ENCODE data around the gene MLLT3. TPM values are rescaled to one million over a fixed set of nuclear protein-coding genes. Genes with fewer than 3 reads are reported as not detected.

Gene MLLT3
- total RNA-seq, 2 experiments from 2014 or later, result 59.1 to 60.8 TPM

DNA sequence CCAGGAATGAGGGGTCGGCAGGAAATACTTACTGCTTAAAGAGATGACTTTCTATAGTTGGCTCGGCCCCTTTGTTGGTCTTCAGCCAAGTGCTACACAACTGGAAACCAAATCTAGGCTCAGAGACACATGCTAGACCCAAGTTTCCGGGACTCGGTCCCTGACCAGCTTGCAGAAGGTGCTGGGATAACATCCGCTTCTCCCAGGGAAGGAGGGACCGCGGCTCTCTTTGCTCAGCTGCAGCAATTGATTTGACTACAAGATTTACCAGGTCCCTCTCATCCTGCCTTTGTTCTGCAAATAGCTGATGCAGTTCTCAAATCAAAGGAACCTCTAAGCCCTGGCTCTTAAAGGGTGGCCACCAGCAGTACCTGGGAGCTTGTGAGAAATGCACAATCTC, 314.7 kb downstream of the MLLT3 start:
- Mint-ChIP-seq H3K4me1 (ENCODE audit: low read depth) (peaks cover 3% of the 10 kb centered on the region), H3K36me3 (ENCODE audit: low read depth) (no peaks in the 10 kb centered on the region), H3K27me3 (no peaks in the 10 kb centered on the region), H3K27ac (no peak overlapping the region), H3K9me3 (no peaks in the 10 kb centered on the region), H3K4me3 (no peak overlapping the region)
- CTCF ChIA-PET, result no interaction called here
- DNase-seq (no peak), ATAC-seq (no peak)
- intact Hi-C loops (cut with micrococcal nuclease), result no loop called here
- POLR2A ChIA-PET, result interaction anchor here (0.7 kb wide), 1 partner anchor 9 kb away, joined by 3 read pairs; no protein-coding TSS in a partner anchor
- TF ChIP-seq, protein P1, sequence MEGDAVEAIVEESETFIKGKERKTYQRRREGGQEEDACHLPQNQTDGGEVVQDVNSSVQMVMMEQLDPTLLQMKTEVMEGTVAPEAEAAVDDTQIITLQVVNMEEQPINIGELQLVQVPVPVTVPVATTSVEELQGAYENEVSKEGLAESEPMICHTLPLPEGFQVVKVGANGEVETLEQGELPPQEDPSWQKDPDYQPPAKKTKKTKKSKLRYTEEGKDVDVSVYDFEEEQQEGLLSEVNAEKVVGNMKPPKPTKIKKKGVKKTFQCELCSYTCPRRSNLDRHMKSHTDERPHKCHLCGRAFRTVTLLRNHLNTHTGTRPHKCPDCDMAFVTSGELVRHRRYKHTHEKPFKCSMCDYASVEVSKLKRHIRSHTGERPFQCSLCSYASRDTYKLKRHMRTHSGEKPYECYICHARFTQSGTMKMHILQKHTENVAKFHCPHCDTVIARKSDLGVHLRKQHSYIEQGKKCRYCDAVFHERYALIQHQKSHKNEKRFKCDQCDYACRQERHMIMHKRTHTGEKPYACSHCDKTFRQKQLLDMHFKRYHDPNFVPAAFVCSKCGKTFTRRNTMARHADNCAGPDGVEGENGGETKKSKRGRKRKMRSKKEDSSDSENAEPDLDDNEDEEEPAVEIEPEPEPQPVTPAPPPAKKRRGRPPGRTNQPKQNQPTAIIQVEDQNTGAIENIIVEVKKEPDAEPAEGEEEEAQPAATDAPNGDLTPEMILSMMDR (IDR thresholded peaks at IDR 0.05), result no peak

DNA sequence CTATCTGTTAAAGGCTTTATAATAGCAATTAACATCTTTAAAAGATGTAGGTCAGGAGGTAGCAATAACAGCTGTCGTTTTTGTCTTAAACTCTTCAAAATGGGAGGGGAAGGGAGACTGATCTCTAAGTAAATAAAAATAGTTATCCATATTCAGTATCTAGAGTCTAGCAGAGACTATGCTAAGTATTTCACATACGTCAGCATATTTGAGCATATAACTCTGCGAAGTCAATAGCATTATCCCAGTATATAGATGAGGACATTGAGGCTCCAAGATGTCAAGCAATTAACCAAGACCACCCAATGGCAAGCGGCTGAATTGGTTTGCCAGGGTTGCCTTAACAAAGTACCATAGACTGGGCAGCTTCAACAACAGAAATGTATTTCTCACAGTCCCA, 316.8 kb downstream of the MLLT3 start:
- no peak overlapping the region for H3K27ac Mint-ChIP-seq
- H3K9me3 Mint-ChIP-seq, result no peaks in the 10 kb centered on the region
- H3K4me3 Mint-ChIP-seq, result no peak overlapping the region
- DNase-seq, result no peak
- ATAC-seq, result no peak
- peaks cover 9% of the 10 kb centered on the region for H3K4me1 Mint-ChIP-seq (ENCODE audit: low read depth)
- intact Hi-C loops (cut with micrococcal nuclease), result no loop called here
- no peaks in the 10 kb centered on the region for H3K36me3 Mint-ChIP-seq (ENCODE audit: low read depth)
- ChIA-PET POLR2A (interaction anchor here (0.6 kb wide), 1 partner anchor 325 kb away, joined by 4 read pairs; no protein-coding TSS in a partner anchor), CTCF (no interaction called here)
- TF ChIP-seq, protein P1 (IDR thresholded peaks at IDR 0.05), result no peak
- no peaks in the 10 kb centered on the region for H3K27me3 Mint-ChIP-seq

DNA sequence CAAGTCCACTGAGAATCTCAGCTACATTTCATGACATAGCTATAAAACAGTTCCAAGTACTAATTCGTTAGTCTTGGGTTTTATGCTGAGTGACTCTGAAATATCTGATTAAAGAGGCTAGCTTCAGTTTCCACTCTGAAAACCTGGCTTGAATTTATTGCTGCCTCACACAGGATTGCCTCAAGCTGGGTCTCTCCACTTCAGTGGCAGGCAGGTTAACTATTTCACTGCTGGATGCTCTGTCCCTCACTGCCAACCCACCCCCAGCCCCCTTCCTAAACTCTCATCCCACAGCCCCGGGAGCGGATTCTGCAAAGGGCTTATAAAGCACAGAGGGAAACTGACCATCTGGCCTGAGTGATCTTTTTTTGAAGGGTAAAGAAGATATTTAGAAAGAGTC, 318.3 kb downstream of the MLLT3 start:
- no peaks in the 10 kb centered on the region for H3K27me3 Mint-ChIP-seq

DNA sequence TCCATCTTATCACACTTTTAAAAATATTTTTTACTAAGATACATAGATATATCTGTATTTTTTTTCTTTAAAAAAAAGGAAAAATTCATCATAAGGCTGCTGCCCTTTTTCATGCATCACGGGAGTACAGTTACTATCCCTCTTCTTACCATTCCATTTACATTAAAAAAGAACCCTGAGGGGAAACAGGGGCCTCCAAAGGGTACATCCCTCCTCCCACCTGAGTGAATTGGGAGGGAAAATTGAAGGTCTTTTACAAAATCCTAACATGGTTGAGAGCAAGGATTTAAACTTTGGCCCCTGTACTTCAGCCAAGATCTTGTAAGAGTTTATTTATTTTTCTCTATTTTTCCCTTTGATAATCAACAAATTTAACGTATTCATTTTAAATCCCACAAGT, 319.2 kb downstream of the MLLT3 start:
- Mint-ChIP-seq H3K4me3 (no peak overlapping the region), H3K36me3 (ENCODE audit: low read depth) (no peaks in the 10 kb centered on the region), H3K27ac (no peak overlapping the region), H3K4me1 (ENCODE audit: low read depth) (peaks cover 14% of the 10 kb centered on the region), H3K27me3 (no peaks in the 10 kb centered on the region), H3K9me3 (no peaks in the 10 kb centered on the region)
- TF ChIP-seq, protein P1 (IDR thresholded peaks at IDR 0.05), result no peak
- intact Hi-C loops (cut with micrococcal nuclease), result no loop called here
- no peak for ATAC-seq
- DNase-seq, result no peak
- ChIA-PET CTCF (no interaction called here), POLR2A (no interaction called here)

More for the DNA sequence above, 318.3 kb downstream of the MLLT3 start:
- ATAC-seq (no peak), DNase-seq (no peak)
- ChIA-PET CTCF (interaction anchor here (0.8 to 1.1 kb wide), 2 partner anchors 349 to 376 kb away, joined by 3 read pairs; no protein-coding TSS in a partner anchor), POLR2A (no interaction called here)
- peaks cover 14% of the 10 kb centered on the region for H3K4me1 Mint-ChIP-seq (ENCODE audit: low read depth)
- no peak overlapping the region for H3K27ac Mint-ChIP-seq
- H3K4me3 Mint-ChIP-seq, result no peak overlapping the region
- no peaks in the 10 kb centered on the region for H3K9me3 Mint-ChIP-seq
- intact Hi-C loops (cut with micrococcal nuclease), result no loop called here
- TF ChIP-seq, protein P1 (IDR thresholded peaks at IDR 0.05), result no peak
- no peaks in the 10 kb centered on the region for H3K36me3 Mint-ChIP-seq (ENCODE audit: low read depth)

DNA sequence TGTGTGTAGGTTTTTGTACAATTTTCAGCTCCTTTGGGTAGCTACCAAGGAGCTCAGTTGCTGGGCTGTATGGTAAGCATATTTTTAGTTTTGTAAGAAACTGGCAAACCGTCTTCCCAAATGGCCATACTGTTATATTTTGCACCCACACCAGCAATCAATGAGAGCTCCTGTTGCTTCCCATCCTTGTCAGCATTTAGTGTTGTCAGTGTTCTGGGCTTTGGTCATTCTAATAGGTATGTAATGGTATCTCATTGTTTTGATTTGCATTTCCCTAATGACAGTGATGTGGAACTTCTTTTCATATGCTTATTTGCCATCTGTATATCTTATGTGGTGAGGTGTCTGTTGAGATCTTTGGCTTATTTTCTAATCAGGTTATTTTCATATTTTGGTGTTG, 320.1 kb downstream of the MLLT3 start:
- DNase-seq, result no peak
- ATAC-seq, result no peak
- TF ChIP-seq, protein P1 (IDR thresholded peaks at IDR 0.05), result no peak
- Mint-ChIP-seq H3K4me1 (ENCODE audit: low read depth) (peaks cover 14% of the 10 kb centered on the region), H3K27me3 (no peaks in the 10 kb centered on the region), H3K9me3 (no peaks in the 10 kb centered on the region), H3K27ac (no peak overlapping the region), H3K36me3 (ENCODE audit: low read depth) (no peaks in the 10 kb centered on the region), H3K4me3 (no peak overlapping the region)
- intact Hi-C loops (cut with micrococcal nuclease), result no loop called here
- ChIA-PET CTCF (no interaction called here), POLR2A (interaction anchor here (0.6 kb wide), 1 partner anchor 181 kb away, joined by 3 read pairs; no protein-coding TSS in a partner anchor)

All from activated CD8-positive, alpha-beta T cell treated with anti-CD3 and anti-CD28 coated beads for 36 hours (primary cell).